ENCODE results near the gene MPC2.

The MPC2 gene

DNA sequence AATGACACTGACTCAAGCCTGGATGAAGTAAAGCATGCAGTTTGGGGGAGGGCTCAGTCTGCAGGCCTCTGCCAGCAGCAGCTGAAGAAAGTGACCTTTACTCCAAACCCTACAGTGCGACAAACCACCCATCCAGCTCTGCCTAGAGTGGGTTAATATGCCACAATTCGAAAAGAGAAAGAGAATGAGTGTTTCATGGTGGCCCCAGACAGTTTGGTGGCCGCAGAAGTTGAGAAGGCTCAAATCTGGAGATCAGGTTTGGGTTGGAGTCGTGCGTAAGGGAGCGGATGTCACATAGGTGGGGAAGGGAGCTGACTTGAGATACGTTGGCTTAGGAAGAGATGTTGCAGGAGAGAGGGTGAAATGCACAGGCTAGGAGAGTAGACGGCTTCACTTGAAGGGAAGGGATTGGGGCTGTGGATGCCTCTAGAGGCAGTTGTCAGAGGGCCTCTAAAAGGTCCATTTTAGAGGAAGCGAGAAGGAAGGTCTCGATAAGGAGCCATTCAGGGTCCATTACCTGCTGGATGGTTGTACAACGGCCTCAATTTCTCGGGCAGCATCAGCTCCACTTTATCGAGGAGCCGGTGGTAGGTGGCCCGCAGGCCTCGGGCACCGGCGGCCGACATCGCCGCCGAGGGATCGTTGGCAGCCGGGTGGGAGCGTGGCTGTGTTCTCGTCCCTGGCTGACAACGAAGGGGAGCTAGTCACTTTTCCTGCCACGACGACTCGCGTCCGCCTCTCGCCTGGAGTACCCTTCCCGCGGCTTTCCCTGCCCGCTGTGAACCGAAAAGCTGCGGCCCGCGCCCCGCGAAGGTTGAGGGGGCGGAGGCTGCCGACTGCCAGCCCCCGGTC lies 1.4 kb downstream of the MPC2 start:
- H3K4ac ChIP-seq (ENCODE audit: low read length): no peak overlapping the region
- H3K36me3 ChIP-seq (replicated peaks in 1 of 2; ENCODE audit: control insufficient read depth in 2 of 2, insufficient read depth in 2 of 2, low read length in 2 of 2): no peaks in the 10 kb centered on the region
- no CpG with 5 or more reads among the region's 45 CpGs for WGBS, 2 donors (ENCODE audit: extremely low coverage in 2 of 2, insufficient read length in 2 of 2, insufficient replicate concordance in 1 of 2)
- H3K4me1 ChIP-seq (ENCODE audit: control insufficient read depth in 2 of 2, insufficient read depth in 1 of 2, low read depth in 1 of 2, low read length in 2 of 2): peaks cover 0 to 8% of the 10 kb centered on the region in 2 donors
- peak overlapping the region; percentile 43 for H2BK5ac ChIP-seq (ENCODE audit: low read length)
- peak overlapping the region; percentile 94 for H2AFZ ChIP-seq (ENCODE audit: low read length)
- peak overlapping the region; percentile 92 for H3K23ac ChIP-seq (ENCODE audit: low read depth, low read length, poor library complexity)
- H4K8ac ChIP-seq (ENCODE audit: low read depth, low read length): no peak overlapping the region
- H3K18ac ChIP-seq (ENCODE audit: low read length): peak overlapping the region; percentile 89
- H2BK12ac ChIP-seq (ENCODE audit: low read length): no peak overlapping the region
- H2BK15ac ChIP-seq (ENCODE audit: low read length): no peak overlapping the region
- H4K91ac ChIP-seq (ENCODE audit: low read depth, low read length, poor library complexity): no peak overlapping the region
- H3K4me3 ChIP-seq (ENCODE audit: low read length in 2 of 2): peak overlapping the region; percentile 79 to 89
- no peak for DNase-seq (ENCODE audit: low spot score)
- H2BK120ac ChIP-seq (ENCODE audit: low read depth, low read length): no peak overlapping the region
- H3K14ac ChIP-seq (ENCODE audit: low read length): peak overlapping the region; percentile 42
- no peaks in the 10 kb centered on the region for H3K27me3 ChIP-seq (ENCODE audit: control insufficient read depth in 3 of 3, insufficient read depth in 3 of 3, low read depth in 1 of 3, low read length in 3 of 3)
- peaks cover 2% of the 10 kb centered on the region for H3K79me1 ChIP-seq (ENCODE audit: low read depth, low read length)
- H3K27ac ChIP-seq (replicated peaks; ENCODE audit: low read length): peak overlapping the region; percentile 58
- H2AK5ac ChIP-seq (ENCODE audit: low read depth, low read length): no peak overlapping the region
- H3K9ac ChIP-seq (ENCODE audit: low read depth, low read length, poor library complexity): peak overlapping the region; percentile 91
- peak overlapping the region; percentile 72 for H3K4me2 ChIP-seq (ENCODE audit: insufficient read depth, low read length, poor library complexity, severe bottlenecking)
- H3K9me3 ChIP-seq (replicated peaks in 1 of 2; ENCODE audit: control insufficient read depth in 2 of 2, insufficient read depth in 1 of 2, low read depth in 1 of 2, low read length in 2 of 2): no peaks in the 10 kb centered on the region

DNA sequence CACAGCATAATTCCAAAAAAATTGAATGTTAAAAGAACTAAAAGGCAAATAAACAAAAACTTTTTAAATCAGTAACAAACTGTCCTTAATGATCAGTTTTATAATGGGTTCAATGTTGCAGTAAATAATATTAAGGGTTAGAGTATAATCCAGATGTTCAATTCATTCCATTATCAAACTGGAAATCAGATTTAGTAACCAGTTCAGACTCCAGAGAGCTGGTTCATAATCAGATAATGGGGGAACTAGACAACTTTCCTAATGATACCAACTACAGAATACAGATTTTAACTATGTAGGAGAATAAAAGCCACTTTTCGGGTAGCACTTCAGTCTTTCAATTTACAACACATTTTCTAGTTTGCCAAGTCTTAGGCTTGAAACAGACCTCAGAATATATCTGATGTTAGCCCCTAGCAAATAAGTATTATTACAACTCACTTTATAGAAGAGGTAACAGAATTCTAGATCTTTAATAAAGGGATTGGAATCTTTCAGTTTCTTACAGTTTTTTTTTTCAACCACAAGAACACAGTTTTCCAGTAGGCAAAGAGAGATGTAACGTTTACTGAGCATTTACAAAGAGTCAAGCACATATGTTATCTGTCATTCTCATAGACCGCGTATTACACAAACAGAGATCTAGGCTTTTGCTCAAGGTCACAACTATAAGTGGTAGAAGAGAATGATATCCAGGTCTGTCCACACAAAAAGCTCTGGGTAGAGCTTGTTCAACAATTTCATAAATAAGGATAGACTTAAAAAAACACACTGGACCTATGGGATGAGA lies 2.3 kb downstream of the MPC2 start:
- no peak overlapping the region for H4K8ac ChIP-seq (ENCODE audit: low read depth, low read length)

DNA sequence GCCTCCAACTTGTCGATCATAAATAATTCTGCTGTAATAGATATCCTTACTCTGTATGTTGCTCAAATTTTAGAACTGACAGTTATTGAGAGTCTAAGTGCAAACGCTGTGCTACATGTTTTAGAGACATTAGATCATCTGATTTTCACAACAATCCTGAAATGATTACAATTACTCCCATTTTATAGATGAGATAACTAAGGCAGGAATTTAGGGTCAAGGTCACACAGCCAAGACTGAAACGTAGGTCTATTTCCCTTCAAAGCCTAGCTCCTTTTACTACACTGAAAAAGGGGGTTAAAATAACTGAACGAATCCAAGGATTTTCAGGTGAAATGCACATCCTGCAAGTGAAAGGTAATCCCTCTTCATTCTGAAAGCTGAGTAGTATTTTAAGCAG lies 3.1 kb downstream of the MPC2 start:
- no peak overlapping the region for H2BK15ac ChIP-seq (ENCODE audit: low read length)
- no peak overlapping the region for H2AK5ac ChIP-seq (ENCODE audit: low read depth, low read length)
- WGBS, 2 donors (ENCODE audit: extremely low coverage in 2 of 2, insufficient read length in 2 of 2, insufficient replicate concordance in 1 of 2): no CpG with 5 or more reads among the region's 4 CpGs
- no peak overlapping the region for H2AFZ ChIP-seq (ENCODE audit: low read length)
- no peak overlapping the region for H3K4ac ChIP-seq (ENCODE audit: low read length)
- DNase-seq (ENCODE audit: low spot score): no peak
- no peak overlapping the region for H2BK120ac ChIP-seq (ENCODE audit: low read depth, low read length)
- H2BK5ac ChIP-seq (ENCODE audit: low read length): no peak overlapping the region
- no peak overlapping the region for H3K9ac ChIP-seq (ENCODE audit: low read depth, low read length, poor library complexity)
- H3K4me3 ChIP-seq (ENCODE audit: low read length in 2 of 2): no peak overlapping the region
- H4K8ac ChIP-seq (ENCODE audit: low read depth, low read length): no peak overlapping the region
- H3K14ac ChIP-seq (ENCODE audit: low read length): no peak overlapping the region
- no peak overlapping the region for H3K18ac ChIP-seq (ENCODE audit: low read length)
- no peak overlapping the region for H3K23ac ChIP-seq (ENCODE audit: low read depth, low read length, poor library complexity)
- no peaks in the 10 kb centered on the region for H3K27me3 ChIP-seq (ENCODE audit: control insufficient read depth in 3 of 3, insufficient read depth in 3 of 3, low read depth in 1 of 3, low read length in 3 of 3)
- H3K36me3 ChIP-seq (replicated peaks in 1 of 2; ENCODE audit: control insufficient read depth in 2 of 2, insufficient read depth in 2 of 2, low read length in 2 of 2): no peaks in the 10 kb centered on the region
- no peak overlapping the region for H2BK12ac ChIP-seq (ENCODE audit: low read length)
- peaks cover 0 to 8% of the 10 kb centered on the region in 2 donors for H3K4me1 ChIP-seq (ENCODE audit: control insufficient read depth in 2 of 2, insufficient read depth in 1 of 2, low read depth in 1 of 2, low read length in 2 of 2)
- no peak overlapping the region for H4K91ac ChIP-seq (ENCODE audit: low read depth, low read length, poor library complexity)
- no peaks in the 10 kb centered on the region for H3K79me1 ChIP-seq (ENCODE audit: low read depth, low read length)
- no peak overlapping the region for H3K27ac ChIP-seq (replicated peaks; ENCODE audit: low read length)
- no peaks in the 10 kb centered on the region for H3K9me3 ChIP-seq (replicated peaks in 1 of 2; ENCODE audit: control insufficient read depth in 2 of 2, insufficient read depth in 1 of 2, low read depth in 1 of 2, low read length in 2 of 2)
- no peak overlapping the region for H3K4me2 ChIP-seq (ENCODE audit: insufficient read depth, low read length, poor library complexity, severe bottlenecking)

More for the DNA sequence above, 2.3 kb downstream of the MPC2 start:
- H3K18ac ChIP-seq (ENCODE audit: low read length): no peak overlapping the region
- no peak overlapping the region for H2BK120ac ChIP-seq (ENCODE audit: low read depth, low read length)
- no peaks in the 10 kb centered on the region for H3K9me3 ChIP-seq (replicated peaks in 1 of 2; ENCODE audit: control insufficient read depth in 2 of 2, insufficient read depth in 1 of 2, low read depth in 1 of 2, low read length in 2 of 2)
- H3K79me1 ChIP-seq (ENCODE audit: low read depth, low read length): no peaks in the 10 kb centered on the region
- H3K23ac ChIP-seq (ENCODE audit: low read depth, low read length, poor library complexity): no peak overlapping the region
- no peak overlapping the region for H2AK5ac ChIP-seq (ENCODE audit: low read depth, low read length)
- H4K91ac ChIP-seq (ENCODE audit: low read depth, low read length, poor library complexity): no peak overlapping the region
- no peak overlapping the region for H2BK12ac ChIP-seq (ENCODE audit: low read length)
- no peak overlapping the region for H3K27ac ChIP-seq (replicated peaks; ENCODE audit: low read length)
- H2BK15ac ChIP-seq (ENCODE audit: low read length): no peak overlapping the region
- no peak overlapping the region for H3K14ac ChIP-seq (ENCODE audit: low read length)
- peak overlapping the region in 1 of 2 donors; percentile 79 for H3K4me3 ChIP-seq (ENCODE audit: low read length in 2 of 2)
- peak; percentile 4 for DNase-seq (ENCODE audit: low spot score)
- WGBS, 2 donors (ENCODE audit: extremely low coverage in 2 of 2, insufficient read length in 2 of 2, insufficient replicate concordance in 1 of 2): no CpG with 5 or more reads among the region's 4 CpGs
- H3K4me1 ChIP-seq (ENCODE audit: control insufficient read depth in 2 of 2, insufficient read depth in 1 of 2, low read depth in 1 of 2, low read length in 2 of 2): peaks cover 0 to 8% of the 10 kb centered on the region in 2 donors
- no peaks in the 10 kb centered on the region for H3K36me3 ChIP-seq (replicated peaks in 1 of 2; ENCODE audit: control insufficient read depth in 2 of 2, insufficient read depth in 2 of 2, low read length in 2 of 2)
- no peaks in the 10 kb centered on the region for H3K27me3 ChIP-seq (ENCODE audit: control insufficient read depth in 3 of 3, insufficient read depth in 3 of 3, low read depth in 1 of 3, low read length in 3 of 3)
- no peak overlapping the region for H2BK5ac ChIP-seq (ENCODE audit: low read length)
- no peak overlapping the region for H3K4ac ChIP-seq (ENCODE audit: low read length)
- peak overlapping the region; percentile 72 for H3K4me2 ChIP-seq (ENCODE audit: insufficient read depth, low read length, poor library complexity, severe bottlenecking)
- H2AFZ ChIP-seq (ENCODE audit: low read length): peak overlapping the region; percentile 94
- no peak overlapping the region for H3K9ac ChIP-seq (ENCODE audit: low read depth, low read length, poor library complexity)

DNA sequence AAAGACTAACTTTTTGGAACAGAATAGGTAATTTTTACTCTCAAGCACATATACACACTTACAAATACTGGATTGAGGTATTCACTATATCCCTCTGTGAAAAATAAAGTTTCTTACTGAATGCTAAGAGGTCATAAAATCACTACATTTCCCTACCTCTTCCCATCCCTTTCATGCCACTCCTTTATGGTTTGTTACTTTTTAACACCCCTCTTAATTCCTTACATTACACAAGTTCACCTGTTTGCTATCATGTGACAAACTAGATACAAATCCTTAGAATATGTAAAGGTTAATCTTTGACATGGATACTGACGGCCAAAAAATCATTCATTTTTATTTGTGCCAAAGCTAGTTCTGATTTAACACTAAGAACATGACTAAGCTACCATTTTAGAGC lies 7.1 kb downstream of the MPC2 start:
- H3K23ac ChIP-seq (ENCODE audit: low read depth, low read length, poor library complexity): no peak overlapping the region
- H3K4me2 ChIP-seq (ENCODE audit: insufficient read depth, low read length, poor library complexity, severe bottlenecking): no peak overlapping the region
- H4K91ac ChIP-seq (ENCODE audit: low read depth, low read length, poor library complexity): no peak overlapping the region
- no peaks in the 10 kb centered on the region for H3K27me3 ChIP-seq (ENCODE audit: control insufficient read depth in 3 of 3, insufficient read depth in 3 of 3, low read depth in 1 of 3, low read length in 3 of 3)
- H4K8ac ChIP-seq (ENCODE audit: low read depth, low read length): no peak overlapping the region
- H3K14ac ChIP-seq (ENCODE audit: low read length): no peak overlapping the region
- no peak overlapping the region for H3K9ac ChIP-seq (ENCODE audit: low read depth, low read length, poor library complexity)
- no peak overlapping the region for H3K4me3 ChIP-seq (ENCODE audit: low read length in 2 of 2)
- H2BK15ac ChIP-seq (ENCODE audit: low read length): no peak overlapping the region
- no peak for DNase-seq (ENCODE audit: low spot score)
- H2BK12ac ChIP-seq (ENCODE audit: low read length): no peak overlapping the region
- H3K9me3 ChIP-seq (replicated peaks in 1 of 2; ENCODE audit: control insufficient read depth in 2 of 2, insufficient read depth in 1 of 2, low read depth in 1 of 2, low read length in 2 of 2): no peaks in the 10 kb centered on the region
- no peak overlapping the region for H3K4ac ChIP-seq (ENCODE audit: low read length)
- H3K18ac ChIP-seq (ENCODE audit: low read length): no peak overlapping the region
- H2AFZ ChIP-seq (ENCODE audit: low read length): no peak overlapping the region
- no peaks in the 10 kb centered on the region for H3K36me3 ChIP-seq (replicated peaks in 1 of 2; ENCODE audit: control insufficient read depth in 2 of 2, insufficient read depth in 2 of 2, low read length in 2 of 2)
- H3K79me1 ChIP-seq (ENCODE audit: low read depth, low read length): no peaks in the 10 kb centered on the region
- H2AK5ac ChIP-seq (ENCODE audit: low read depth, low read length): no peak overlapping the region
- no peak overlapping the region for H2BK5ac ChIP-seq (ENCODE audit: low read length)
- H3K4me1 ChIP-seq (ENCODE audit: control insufficient read depth in 2 of 2, insufficient read depth in 1 of 2, low read depth in 1 of 2, low read length in 2 of 2): peaks cover 2 to 3% of the 10 kb centered on the region in 2 donors
- H3K27ac ChIP-seq (replicated peaks; ENCODE audit: low read length): no peak overlapping the region
- no peak overlapping the region for H2BK120ac ChIP-seq (ENCODE audit: low read depth, low read length)
- no CpG with 5 or more reads among the region's 1 CpG for WGBS, 2 donors (ENCODE audit: extremely low coverage in 2 of 2, insufficient read length in 2 of 2, insufficient replicate concordance in 1 of 2)

Data from neuronal stem cell (in vitro differentiated cells).